Measurements from ENCODE around the gene PFKL.
A peak's percentile ranks its signal among the peaks of the same experiment; 100 is the strongest.

The PFKL gene

DNA sequence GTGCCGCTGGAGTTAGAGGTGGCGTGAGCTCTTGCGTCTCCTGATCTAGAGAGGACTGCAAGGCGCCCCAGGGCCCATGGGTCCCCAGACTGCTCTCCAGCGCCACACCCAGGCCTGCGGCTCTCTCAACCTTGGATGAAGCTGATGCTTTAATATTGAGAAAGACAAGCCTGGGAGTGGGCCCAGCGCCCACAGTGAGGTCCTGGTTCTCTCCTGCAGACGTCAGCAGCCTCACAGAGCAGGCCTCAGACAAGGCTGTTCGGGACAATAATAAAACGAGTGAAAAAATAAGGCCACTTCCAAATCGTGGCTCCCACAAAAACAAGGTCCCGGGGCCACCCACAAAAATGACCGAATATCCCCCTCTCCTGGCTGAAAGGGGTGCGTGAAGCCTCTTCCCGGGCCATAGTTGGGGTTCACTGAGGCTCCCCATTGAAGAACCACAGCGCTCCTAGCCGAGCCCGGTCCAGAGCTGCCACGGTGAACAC is 32.2 kb upstream of the PFKL start:
- peak; percentile 10 for DNase-seq (ENCODE audit: low read depth)
- TF ChIP-seq, protein P1, sequence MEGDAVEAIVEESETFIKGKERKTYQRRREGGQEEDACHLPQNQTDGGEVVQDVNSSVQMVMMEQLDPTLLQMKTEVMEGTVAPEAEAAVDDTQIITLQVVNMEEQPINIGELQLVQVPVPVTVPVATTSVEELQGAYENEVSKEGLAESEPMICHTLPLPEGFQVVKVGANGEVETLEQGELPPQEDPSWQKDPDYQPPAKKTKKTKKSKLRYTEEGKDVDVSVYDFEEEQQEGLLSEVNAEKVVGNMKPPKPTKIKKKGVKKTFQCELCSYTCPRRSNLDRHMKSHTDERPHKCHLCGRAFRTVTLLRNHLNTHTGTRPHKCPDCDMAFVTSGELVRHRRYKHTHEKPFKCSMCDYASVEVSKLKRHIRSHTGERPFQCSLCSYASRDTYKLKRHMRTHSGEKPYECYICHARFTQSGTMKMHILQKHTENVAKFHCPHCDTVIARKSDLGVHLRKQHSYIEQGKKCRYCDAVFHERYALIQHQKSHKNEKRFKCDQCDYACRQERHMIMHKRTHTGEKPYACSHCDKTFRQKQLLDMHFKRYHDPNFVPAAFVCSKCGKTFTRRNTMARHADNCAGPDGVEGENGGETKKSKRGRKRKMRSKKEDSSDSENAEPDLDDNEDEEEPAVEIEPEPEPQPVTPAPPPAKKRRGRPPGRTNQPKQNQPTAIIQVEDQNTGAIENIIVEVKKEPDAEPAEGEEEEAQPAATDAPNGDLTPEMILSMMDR (IDR thresholded peaks at IDR 0.05; ENCODE audit: low read depth, low read length, missing control alignments), result peak; percentile 59
- H3K4me3 ChIP-seq (ENCODE audit: low read depth, low read length), result no peak overlapping the region

DNA sequence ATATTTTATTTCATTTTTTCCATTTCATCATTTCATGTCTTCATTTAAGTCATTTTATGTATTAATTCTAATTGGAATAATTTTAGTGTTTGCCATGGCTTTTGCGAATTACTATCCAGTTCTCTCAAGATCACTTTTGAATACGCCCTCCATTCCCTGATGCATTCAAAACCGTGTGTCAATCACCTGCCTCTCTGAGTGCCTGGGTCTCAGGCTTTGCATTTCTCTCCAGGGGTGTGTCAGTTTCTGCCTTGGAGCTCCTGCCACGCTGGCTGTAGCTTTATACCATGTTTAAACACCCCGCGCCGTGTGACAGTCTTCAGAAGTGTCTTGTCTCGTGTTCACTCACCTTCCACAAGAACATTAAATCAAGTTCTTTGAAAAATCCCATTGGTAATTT is 30.8 kb upstream of the PFKL start:
- TF ChIP-seq, protein P1 (IDR thresholded peaks at IDR 0.05; ENCODE audit: low read depth, low read length, missing control alignments), result no peak
- no peak overlapping the region for H3K4me3 ChIP-seq (ENCODE audit: low read depth, low read length)
- DNase-seq (ENCODE audit: low read depth), result no peak

DNA sequence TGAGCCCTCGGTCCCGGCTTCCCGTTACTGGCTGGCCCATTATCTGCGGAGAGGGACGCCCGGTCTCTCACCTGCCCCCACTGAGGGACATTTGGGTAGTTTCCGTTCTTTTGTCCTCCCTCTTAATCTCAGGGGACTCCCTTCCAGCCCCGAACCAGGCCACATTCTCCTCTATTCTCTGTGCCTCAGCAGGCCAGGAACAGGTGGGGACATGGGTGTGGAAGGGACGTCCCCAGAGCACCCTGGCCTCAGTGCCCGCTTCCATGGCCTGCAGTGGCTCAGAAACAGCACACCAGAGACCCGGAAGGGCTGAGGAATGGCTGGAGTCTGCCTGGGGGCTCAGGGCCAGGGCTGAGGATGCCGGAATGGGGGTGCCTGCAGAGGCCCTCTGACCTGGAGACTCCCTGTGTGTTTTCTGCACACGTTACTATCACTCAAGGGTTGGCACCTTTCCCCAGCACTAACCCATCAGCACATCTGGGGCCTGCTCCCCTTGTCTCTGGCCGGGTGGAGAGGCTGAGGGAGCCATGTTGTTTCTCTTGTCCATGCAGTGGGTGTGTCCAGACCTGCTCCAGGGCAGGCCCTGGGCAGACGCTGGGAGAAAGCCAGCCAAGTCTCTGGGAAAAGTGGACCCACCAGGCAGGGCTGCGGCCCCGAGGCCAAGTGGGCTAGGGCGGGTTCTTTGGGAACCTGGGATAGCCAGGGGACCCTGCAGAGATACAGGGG is 28.1 kb upstream of the PFKL start:
- no peak for DNase-seq (ENCODE audit: low read depth)
- TF ChIP-seq, protein P1 (IDR thresholded peaks at IDR 0.05; ENCODE audit: low read depth, low read length, missing control alignments), result no peak
- no peak overlapping the region for H3K4me3 ChIP-seq (ENCODE audit: low read depth, low read length)

DNA sequence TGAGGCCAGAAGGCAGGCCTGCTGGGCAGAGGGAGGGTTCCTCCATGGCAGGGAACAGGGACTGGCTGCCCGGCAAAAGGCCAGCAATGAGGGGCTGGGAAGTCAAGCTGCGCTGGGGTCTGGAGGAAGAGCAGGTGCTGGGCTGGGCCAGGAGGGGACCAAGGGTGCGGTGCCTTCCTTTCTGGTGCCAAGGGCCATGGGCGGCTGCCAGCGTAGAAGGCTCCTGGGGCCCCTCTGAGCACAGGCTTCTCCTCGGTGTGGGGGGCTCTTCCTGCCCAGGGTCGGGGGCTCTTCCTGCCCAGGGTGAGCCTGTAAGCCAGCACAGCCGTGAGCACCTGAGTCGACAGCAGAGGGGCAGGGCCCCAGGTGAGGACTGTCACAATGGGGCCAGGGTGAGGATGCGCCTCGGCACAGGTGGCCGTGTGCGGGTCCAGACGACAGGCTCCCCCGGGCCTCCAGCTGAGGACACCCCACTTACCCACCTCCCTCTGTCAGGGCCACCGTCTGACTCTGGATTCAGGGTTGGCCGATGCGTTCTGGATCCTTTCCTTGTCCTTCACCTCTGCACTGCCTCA is 27.5 kb upstream of the PFKL start:
- no peak for DNase-seq (ENCODE audit: low read depth)
- no peak overlapping the region for H3K4me3 ChIP-seq (ENCODE audit: low read depth, low read length)
- TF ChIP-seq, protein P1 (IDR thresholded peaks at IDR 0.05; ENCODE audit: low read depth, low read length, missing control alignments), result no peak

DNA sequence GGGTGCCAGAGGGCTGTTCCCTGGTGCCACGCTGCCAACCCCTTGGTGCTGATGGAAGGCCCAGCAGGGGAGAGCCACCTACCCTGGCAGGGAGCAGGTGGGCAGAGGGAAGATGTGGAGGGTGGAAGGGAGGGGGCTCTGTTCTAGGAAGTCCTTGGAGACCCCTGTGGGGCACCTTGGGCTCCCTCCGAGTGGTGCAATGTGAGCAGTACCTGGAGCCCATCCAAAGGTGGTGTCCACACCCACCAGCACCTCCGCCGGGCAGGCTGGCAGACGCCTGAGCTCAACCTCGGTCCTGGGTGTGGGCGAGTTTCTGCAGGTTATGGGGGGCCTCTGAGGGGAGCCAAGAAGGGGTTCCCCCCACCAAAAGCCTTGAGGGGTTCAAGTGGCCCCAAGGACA is 26.8 kb upstream of the PFKL start:
- DNase-seq (ENCODE audit: low read depth), result no peak
- no peak overlapping the region for H3K4me3 ChIP-seq (ENCODE audit: low read depth, low read length)
- TF ChIP-seq, protein P1 (IDR thresholded peaks at IDR 0.05; ENCODE audit: low read depth, low read length, missing control alignments), result no peak

DNA sequence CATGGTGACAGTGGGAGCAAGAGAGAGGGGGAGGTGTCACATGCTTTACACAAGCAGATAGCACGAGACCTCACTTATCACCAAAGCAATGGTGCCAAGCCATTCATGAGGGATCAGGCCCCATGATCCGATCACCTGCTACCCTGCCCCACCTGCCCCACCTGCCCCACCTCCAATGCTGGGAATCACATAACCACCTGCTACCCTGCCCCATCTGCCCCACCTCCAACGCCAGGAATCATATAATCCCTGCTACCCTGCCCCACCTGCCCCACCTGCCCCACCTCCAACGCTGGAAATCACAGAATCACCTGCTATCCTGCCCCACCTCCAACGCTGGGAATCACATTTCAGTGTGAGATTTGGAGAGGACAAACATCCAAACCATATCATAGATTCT is 24.8 kb upstream of the PFKL start:
- H3K4me3 ChIP-seq (ENCODE audit: low read depth, low read length), result no peak overlapping the region
- TF ChIP-seq, protein P1 (IDR thresholded peaks at IDR 0.05; ENCODE audit: low read depth, low read length, missing control alignments), result no peak
- no peak for DNase-seq (ENCODE audit: low read depth)
